GM21447 (cell line): ENCODE data around the gene DPP6.

Experiments used
- ATAC-seq: cut with Tn5 transposase; IDR thresholded peaks from one replicate; pipeline ENCODE4 v1.9.1; 2021; ENCODE audit not compliant: unreplicated experiment

DPP6 gene

GRCh38 chr7:154509192-154509591 lies 457.0 kb downstream of the DPP6 start:
- no peak for ATAC-seq

- no peak for ATAC-seq
Observed at GRCh38 chr7:154512121-154512833, 460.1 kb downstream of the DPP6 start.

GRCh38 chr7:154517768-154518167 lies 465.6 kb downstream of the DPP6 start:
- ATAC-seq = no peak

GRCh38 chr7:154519229-154519628 lies 467.0 kb downstream of the DPP6 start:
- no peak for ATAC-seq

GRCh38 chr7:154530136-154530535 lies 477.9 kb downstream of the DPP6 start:
- no peak for ATAC-seq

- ATAC-seq = no peak
Observed at GRCh38 chr7:154532771-154533170, 480.6 kb downstream of the DPP6 start.

- ATAC-seq = no peak
Observed at GRCh38 chr7:154540596-154540995, 488.4 kb downstream of the DPP6 start.

GRCh38 chr7:154541606-154542005 lies 489.4 kb downstream of the DPP6 start:
- no peak for ATAC-seq

GRCh38 chr7:154546946-154547587 lies 494.9 kb downstream of the DPP6 start:
- ATAC-seq = no peak

- ATAC-seq = no peak
Observed at GRCh38 chr7:154553711-154554265, 501.6 kb downstream of the DPP6 start.

GRCh38 chr7:154559454-154559853 lies 507.3 kb downstream of the DPP6 start:
- ATAC-seq = no peak

GRCh38 chr7:154564676-154565075 lies 512.5 kb downstream of the DPP6 start:
- no peak for ATAC-seq

GRCh38 chr7:154566877-154567276 lies 514.7 kb downstream of the DPP6 start:
- ATAC-seq = no peak

- ATAC-seq = no peak
Observed at GRCh38 chr7:154568346-154568745, 516.1 kb downstream of the DPP6 start.

GRCh38 chr7:154569916-154570315 lies 517.7 kb downstream of the DPP6 start:
- ATAC-seq = no peak

GRCh38 chr7:154571772-154572171 lies 519.6 kb downstream of the DPP6 start:
- no peak for ATAC-seq

GRCh38 chr7:154574235-154574634 lies 522.0 kb downstream of the DPP6 start:
- ATAC-seq = no peak

GRCh38 chr7:154575497-154575896 lies 523.3 kb downstream of the DPP6 start:
- ATAC-seq = no peak

- no peak for ATAC-seq
Observed at GRCh38 chr7:154576604-154577003, 524.4 kb downstream of the DPP6 start.

- ATAC-seq = no peak
Observed at GRCh38 chr7:154577141-154577873, 525.1 kb downstream of the DPP6 start.

GRCh38 chr7:154578336-154578735 lies 526.1 kb downstream of the DPP6 start:
- ATAC-seq = no peak

- no peak for ATAC-seq
Observed at GRCh38 chr7:154579711-154580110, 527.5 kb downstream of the DPP6 start.
